HG03521 (cell line): ENCODE measurements around the gene WFDC2.

ENCODE experiments used
- ATAC-seq: cut with Tn5 transposase; IDR thresholded peaks from one replicate; pipeline ENCODE4 v1.9.1; 2021; ENCODE audit warnings: mild to moderate bottlenecking, moderate library complexity; ENCODE audit not compliant: unreplicated experiment

The WFDC2 gene

DNA sequence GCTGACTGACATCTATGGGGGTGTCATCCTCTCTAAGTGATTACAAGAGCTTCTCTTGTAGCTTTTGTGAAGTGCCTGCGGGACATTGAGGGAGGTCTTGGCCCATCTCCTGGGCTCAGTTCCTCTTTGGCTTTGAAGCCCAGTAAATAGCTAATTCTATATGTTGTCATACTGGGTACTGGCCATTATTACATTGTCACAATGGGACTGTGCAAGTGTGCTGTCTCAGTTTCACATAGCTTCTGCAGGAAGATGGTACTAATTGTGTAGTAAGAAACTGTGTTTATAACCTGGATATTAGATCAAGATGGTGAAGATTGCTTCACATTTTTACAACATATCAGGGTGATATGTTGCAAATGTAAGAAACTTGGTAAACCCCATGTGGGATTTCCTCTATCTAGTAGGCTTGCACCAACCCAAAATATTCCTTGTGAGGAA is 26.0 kb downstream of the WFDC2 start:
- ATAC-seq, result no peak

DNA sequence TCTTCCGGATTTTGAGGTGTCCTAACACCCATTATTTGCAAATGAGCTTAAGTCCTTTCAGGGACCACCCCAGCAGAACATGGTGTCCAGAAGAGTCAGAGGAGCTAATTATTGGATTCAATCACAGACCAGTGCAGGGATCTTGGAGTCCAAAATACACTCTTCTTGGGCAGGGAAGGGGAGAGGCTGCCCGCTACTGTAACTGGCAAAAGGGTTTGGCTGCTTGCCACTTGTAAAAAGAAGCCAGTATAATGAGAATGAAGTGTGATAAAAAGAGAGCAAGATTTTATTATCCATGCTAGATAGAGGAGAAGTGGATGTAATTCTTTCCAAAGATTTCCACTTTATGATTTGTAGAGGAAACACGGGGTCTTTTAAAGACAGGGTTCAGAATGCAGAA is 26.6 kb downstream of the WFDC2 start:
- no peak for ATAC-seq

DNA sequence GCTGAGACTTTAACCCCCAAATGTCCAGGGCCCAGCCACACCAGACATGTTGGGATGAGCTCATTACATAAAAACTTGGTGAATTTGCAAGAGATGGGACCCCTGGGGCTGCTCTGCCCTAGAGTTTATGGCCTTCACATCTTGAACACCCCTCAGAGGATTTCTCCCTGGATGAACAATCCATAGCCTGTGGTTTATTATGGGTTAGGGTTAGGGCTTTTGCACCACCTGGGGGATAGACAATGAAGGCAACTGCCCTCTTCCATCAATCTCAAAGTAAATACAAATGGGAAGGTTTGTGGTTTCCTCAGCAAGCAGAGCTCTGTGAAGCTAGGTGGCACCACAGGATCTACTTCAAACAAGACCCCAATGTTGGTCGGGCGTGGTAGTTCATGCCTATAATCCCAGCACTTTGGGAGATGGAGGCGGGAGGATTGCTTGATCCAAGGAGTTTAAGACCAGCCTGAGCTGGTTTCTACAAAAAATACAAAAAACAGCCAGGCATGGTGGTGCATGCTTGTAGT is 28.5 kb downstream of the WFDC2 start:
- ATAC-seq, result no peak

DNA sequence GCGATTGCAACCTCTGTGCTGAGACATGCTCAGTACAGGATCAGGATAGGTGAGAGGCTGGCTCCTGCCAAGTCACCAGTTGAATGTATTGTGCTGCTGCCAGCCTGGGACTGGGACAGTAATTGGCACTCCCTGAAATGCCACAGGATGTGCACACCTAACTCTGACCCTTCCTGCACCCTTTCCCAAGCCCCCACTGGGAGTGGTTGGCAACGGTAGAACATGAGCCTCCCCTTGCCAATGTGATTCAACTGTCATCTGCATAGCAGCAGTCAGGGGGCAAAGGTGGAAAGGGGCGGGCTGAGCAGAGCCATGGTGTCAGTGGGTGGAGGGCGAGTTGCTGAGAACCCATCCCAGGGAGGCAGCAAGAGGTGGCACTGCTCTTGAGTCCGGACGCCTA is 30.5 kb downstream of the WFDC2 start:
- no peak for ATAC-seq

DNA sequence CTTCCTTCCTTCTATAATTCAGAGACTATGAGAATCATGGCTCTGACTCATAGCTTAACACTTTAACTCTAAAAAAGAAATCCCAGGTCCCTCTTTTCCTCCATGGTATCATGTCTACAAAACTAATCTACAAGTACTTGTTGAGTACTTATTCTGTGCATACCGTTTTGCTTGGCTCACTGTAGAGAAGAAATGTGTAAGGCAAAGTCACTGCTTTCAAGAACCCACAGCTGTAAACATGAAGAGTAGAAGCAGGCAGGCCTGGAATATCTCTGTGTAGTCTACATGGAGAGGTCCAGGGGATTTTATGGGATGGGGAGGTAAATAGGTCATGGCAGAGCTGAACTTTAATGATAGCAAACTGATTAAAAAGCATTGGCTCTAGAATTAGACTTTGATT is 32.0 kb downstream of the WFDC2 start:
- no peak for ATAC-seq

DNA sequence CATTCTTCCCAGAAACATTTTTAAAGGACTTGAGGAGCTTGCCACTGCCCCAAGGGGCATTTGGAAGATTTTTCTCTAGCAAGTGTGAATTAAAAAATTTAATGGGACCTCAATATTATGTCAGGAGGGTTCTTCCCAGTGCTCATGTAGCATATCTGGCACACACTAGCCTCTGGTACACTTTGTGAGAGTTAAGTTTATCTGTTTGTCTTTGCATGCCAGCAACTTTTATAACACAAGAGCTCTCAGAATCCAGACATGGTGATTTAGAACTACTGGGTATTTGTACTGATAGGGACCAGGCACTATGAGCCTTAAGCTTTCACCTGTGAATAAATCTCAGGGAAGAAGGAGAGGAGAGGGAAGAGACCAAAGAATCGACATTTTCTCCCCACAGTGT is 33.0 kb downstream of the WFDC2 start:
- ATAC-seq, result no peak

DNA sequence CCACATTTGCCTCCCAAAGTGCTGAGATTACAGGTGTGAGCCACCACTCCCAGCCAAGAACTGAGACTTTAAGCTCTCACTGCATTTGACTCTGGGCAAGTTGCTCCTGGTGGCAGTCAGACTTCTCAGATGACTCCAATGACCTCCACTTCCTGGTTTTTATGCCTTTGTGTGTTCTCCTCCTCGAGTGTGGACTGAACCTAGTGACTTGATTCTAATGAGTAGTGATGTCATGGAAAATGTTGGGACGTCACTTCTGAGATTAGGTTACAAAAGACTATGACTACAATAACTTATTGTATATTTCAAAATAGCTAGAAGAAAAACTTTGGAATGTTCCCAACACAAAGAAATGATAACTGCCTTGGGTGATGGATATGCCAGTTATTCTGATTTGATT is 33.9 kb downstream of the WFDC2 start:
- no peak for ATAC-seq

DNA sequence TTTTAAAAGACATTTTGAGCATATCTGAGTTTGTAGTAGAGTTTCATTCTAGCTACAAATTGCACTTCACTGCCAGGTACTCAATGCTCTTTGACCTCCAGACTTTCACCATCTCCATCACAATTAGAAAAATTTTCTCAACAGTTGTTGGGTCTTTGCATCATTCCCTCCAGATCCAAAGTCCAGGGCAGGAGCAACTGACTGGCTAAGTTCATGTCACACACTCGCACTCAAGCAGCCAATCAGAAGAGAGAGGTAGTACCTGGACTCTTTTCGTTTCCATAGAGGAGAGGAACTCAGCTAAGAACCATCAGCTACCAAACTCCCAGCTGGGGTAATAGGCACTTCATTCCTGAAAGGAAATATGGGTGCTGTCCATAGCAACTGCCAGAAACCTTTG is 36.8 kb downstream of the WFDC2 start:
- ATAC-seq, result no peak

DNA sequence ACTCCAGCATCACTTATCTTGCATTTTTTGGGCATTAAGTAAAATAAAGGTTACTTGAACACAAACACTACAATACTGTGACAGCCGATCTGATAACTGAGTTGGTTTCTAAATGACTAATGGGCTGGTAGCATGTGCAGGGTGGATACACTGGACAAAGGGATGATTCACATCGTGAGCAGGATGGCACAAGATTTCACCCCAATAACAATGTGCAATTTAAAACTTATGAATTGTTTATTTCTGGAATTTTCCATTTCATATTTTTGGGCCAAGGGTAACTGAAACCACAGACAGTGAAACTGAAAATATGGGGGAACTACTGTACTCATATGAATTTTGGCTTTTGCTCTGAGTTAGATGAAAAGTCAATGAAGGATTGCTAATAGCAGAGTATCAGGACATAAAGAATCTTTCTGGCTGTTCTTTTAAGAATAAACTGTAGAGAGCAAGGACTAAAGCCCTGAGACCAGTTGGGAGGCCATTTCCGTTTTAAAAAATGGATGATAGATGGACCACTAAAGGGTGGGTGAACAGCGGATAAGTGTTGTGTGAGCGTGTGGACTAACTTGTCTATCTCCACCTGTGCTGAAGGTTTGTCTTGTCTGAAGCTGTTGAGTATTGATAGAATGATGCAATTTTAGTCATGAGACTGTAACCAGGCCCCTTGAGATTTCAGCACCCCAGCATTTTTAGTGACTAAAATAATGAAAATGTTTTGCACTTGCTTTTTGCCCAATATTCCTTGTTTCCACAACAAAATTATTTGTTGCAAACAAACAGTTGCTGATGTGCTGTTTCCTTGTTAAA is 37.7 kb downstream of the WFDC2 start:
- ATAC-seq, result no peak

DNA sequence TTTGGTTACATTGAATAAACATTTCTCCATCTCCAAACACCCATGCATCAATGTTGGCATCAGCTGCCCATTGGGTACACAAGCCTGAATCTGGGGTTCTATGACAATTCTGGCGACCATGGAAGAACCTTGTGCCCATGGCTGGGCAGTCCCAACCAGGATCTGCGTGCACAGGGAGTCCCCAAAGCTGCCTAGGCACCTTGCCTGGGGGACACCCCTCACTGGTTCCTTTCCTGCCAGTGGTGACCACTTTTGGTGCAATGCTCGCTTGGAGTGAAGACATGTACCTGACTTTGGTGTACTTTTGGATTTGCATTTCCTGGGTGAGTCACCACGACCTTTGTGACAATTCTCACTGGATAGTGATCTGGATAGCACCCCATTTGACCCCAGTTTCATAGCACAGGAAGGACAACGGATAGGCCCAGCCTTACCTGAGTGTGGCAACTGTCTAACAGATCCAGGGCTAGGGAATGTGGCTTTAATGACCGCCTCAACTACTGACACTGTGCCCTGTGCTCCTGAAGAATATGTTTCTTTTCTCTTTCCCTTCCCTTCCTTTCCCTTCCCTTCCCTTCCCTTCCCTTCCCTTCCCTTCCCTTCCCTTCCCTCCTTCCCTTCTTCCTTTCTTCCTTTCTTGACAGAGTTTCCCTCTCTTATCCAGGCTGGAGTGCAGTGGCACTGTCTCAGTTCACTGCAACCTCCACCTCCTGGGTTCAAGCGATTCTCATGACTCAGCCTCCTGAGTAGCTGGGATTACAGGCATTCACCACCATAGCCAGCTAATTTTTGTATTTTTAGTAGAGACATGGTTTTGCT is 38.7 kb downstream of the WFDC2 start:
- ATAC-seq, result no peak

DNA sequence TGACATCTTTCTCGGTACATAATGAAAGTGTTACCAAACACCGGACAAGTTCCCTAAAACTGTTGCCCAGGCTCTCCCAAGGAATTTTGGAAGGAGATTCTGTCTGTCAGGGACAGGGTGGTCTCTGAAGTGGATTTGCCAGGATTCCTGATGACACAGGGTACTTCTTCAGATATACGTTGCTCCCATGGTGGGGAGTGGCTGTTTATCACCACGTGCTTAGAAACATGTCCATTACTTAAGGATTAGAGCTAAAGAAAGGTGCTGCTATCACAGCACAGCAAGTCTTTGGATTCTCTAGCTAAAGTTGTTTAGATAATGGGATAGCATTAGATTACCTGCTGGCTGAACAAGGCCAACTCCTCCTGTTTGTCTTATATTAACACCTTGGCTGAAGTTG is 39.5 kb downstream of the WFDC2 start:
- no peak for ATAC-seq

DNA sequence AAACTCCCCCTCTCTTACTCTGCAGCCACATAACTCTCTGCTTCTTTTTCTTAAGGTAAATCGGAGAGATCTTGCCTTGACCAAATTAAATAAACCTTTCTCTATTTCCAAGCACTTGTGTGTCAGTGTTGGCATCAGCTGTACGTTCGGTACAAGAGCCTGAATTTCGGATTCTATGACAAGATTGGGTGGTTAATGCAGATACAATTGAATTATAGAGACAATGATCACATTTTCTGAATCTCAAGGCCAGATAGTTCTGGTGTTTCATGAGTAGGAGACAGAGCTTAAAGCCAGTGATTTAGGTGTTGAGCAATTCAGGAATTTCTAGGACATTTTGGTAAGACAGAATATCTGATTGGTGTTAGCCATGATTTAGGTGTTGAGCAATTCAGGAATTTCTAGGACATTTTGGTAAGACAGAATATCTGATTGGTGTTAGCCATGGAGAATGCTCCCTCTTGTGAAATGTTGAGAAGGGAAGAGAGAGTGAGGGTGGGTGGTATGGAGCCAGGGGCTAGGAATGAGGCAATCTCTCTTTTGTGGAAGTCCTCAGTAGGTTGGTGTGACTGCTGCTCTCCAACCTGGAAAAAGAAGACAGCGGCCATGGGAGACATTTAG is 40.8 kb downstream of the WFDC2 start:
- ATAC-seq, result no peak

DNA sequence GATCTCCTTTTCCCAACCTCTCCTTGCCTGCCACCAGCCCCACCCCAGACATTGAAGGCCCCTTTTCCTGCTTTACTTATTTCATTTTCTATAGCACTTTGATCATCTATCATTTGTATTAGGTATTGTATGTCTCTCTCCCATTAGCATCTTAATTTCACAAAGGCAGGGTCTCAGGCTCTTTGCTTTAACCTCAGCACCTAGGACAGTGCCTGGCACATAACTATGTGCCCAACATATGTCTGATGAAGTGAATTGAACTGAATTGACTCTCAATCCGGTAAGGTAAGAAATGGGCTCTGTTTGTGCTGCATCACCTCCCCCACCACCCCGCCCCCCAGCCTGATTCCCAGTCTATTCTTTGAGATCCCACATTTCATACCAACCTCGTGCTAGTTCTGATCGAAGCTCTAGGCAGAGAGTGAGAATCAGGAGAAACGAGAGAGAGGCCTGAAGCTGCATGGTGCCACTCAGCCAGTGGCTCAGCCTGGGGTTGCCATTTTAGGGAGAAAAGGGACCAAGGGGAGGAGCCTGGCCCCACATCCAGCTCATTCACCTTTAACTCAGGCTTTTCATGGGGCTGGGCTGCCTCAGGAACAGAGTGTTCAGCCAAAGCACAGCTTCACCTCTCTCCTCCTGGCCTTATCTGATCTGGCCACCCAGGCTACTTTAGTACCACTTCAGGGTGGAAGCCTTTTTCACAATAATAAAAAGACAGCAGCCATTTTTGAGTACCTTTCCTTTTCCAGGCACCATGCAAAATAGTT is 45.8 kb downstream of the WFDC2 start, which contains the start of gene SPINT3:
TSS of gene SPINT3 (minus strand) at position 476 of the 767 bp plus-strand sequence. CDS start at position 462, 14 bp downstream.
- ATAC-seq, result no peak

DNA sequence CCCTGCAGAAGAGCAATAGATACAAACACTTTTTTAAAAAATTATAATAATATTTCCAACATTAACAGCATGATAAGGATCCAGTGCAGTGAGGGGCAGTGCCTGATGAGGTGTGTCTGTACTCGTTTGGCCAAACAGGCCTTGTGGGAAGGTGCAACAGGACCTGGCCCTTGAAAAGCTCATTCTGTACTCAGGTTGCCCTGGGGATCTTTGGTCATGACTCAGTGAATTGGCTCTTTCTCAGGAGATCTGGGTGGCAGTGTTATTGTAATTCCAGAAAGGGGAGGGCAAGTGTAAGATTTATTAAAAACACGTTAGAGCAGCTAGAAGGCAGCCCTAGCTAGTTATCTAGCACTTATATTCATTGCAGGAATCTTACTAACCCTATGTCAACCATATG is 48.7 kb downstream of the WFDC2 start:
- ATAC-seq, result no peak

DNA sequence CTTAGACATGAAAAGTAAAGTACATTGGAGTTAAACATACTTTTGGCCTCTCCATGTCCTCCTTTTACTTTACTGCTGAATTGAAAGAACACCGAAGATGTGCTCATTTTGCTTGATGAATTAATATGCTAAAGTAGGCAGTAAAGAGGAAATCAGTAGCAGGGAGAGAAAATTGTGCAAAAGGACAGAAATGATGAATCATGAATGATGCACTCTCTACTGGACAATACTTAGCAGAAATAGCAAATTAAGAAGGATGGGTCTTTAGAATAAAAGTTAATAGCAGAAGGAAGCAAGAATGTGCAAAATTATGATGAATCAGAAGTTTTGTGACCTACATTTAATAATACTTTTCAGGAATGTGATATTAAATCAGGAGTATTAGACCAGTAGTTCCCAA is 54.3 kb downstream of the WFDC2 start:
- ATAC-seq, result no peak

DNA sequence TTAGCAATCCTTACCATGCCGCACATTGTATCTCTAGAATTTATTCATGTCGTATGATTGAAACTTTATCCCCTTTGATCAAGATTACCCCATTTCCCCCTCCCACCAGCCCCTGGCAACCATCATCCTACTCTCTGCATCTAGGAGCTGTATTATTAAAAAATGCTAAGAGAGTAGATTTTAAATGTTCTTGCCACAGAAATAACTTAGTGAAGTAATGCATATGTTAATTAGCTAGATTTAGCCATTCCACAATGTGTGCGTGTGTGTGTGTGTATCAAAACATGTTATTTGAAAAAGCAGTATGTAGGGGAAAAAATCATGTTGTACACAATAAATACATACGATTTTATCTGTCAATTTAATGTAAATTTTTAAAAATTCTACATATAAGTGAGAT is 57.7 kb downstream of the WFDC2 start:
- no peak for ATAC-seq
